ENCODE measurements around the gene ATG9B. TPM values are rescaled to one million over a fixed set of nuclear protein-coding genes. Genes with fewer than 3 reads are reported as not detected.

Gene ATG9B
- total and polyA plus RNA-seq, 2 of the 13 experiments (the other 11 are each of a cell fraction or from before 2014, with no cell fraction given), result 0.24 TPM; not detected in 1

- peaks cover 26 to 91% of the 10 kb centered on the region in 2 experiments for H3K27me3 ChIP-seq (ENCODE audit: control insufficient read depth in 1 of 2, insufficient read depth in 2 of 2, low read length in 2 of 2)
- H3K9ac ChIP-seq (ENCODE audit: insufficient read depth, low read depth, low read length), result no peak overlapping the region
- in situ Hi-C loops (cut with HindIII; ENCODE audit: extremely low pct_ligation_motif_present, low pct_unique_long_range_greater_than_20kb), result no loop called here
- DNase-seq (ENCODE audit: low spot score) (no peak), FAIRE-seq (no peak), ATAC-seq (no peak)
- WGBS (ENCODE audit: low lambda C conversion rate), result 5% methylated on average over 7 of the region's 8 CpGs
- peaks cover 29% of the 10 kb centered on the region for H3K4me1 ChIP-seq (ENCODE audit: insufficient read depth, low read length)
- no peak overlapping the region for H3K4me3 ChIP-seq (replicated peaks in 1 of 3; ENCODE audit: insufficient read depth in 1 of 3, low read depth in 2 of 3, low read length in 3 of 3)
- H3K27ac ChIP-seq (ENCODE audit: extremely low read length, insufficient read depth, low read length), result no peak overlapping the region
- H3K9me3 ChIP-seq (ENCODE audit: low read length), result no peaks in the 10 kb centered on the region
- no peak overlapping the region for H3K4me2 ChIP-seq (ENCODE audit: low read depth, low read length)
- ChIA-PET CTCF (ENCODE audit: low intra/inter-chr PET ratio, low total read pairs) (no interaction called here), POLR2A (no interaction called here)
- TF ChIP-seq MXD3 (CRISPR knock-in tag; IDR thresholded peaks at IDR 0.05) (no peak), ZNF274 (CRISPR knock-in tag; IDR thresholded peaks at IDR 0.05) (no peak), MIER2 (CRISPR knock-in tag; IDR thresholded peaks at IDR 0.05) (no peak), MEIS2 (CRISPR knock-in tag; IDR thresholded peaks at IDR 0.05) (no peak), PAF1 (CRISPR knock-in tag; IDR thresholded peaks at IDR 0.05) (no peak), SMAD9 (CRISPR knock-in tag; IDR thresholded peaks at IDR 0.05) (no peak), ELF1 (CRISPR knock-in tag; IDR thresholded peaks at IDR 0.05) (no peak), SMC3 (IDR thresholded peaks at IDR 0.05; ENCODE audit: low read length) (no peak), KMT2A (CRISPR knock-in tag; IDR thresholded peaks at IDR 0.05) (no peak), GATAD2A (CRISPR knock-in tag; IDR thresholded peaks at IDR 0.05) (no peak), ATF4 (CRISPR knock-in tag; IDR thresholded peaks at IDR 0.05) (no peak), STAT5B (CRISPR knock-in tag; IDR thresholded peaks at IDR 0.05) (no peak), ZNF12 (CRISPR knock-in tag; IDR thresholded peaks at IDR 0.05) (no peak), TBL1XR1 (IDR thresholded peaks at IDR 0.05; ENCODE audit: borderline replicate concordance, low read length, partially characterized antibody) (no peak), ZNF549 (CRISPR knock-in tag; IDR thresholded peaks at IDR 0.05) (no peak), ZNF552 (CRISPR knock-in tag; IDR thresholded peaks at IDR 0.05; ENCODE audit: borderline replicate concordance) (no peak), ZNF777 (CRISPR knock-in tag; IDR thresholded peaks at IDR 0.05) (no peak)
- no peak overlapping the region for H2AFZ ChIP-seq (ENCODE audit: low read length)
- no peaks in the 10 kb centered on the region for H3K36me3 ChIP-seq (replicated peaks in 1 of 2; ENCODE audit: control insufficient read depth in 1 of 2, insufficient read depth in 2 of 2, low read length in 2 of 2)
- intact Hi-C loops (cut with micrococcal nuclease; ENCODE audit: unreplicated experiment), result no loop called here
- H3K79me2 ChIP-seq (ENCODE audit: insufficient read depth, low read length), result no peaks in the 10 kb centered on the region
- no TSS peak for BruUV-seq (replicated peaks)
- peaks cover 5% of the 10 kb centered on the region; the same call in 1 of the 2 replicates for H4K20me1 ChIP-seq (ENCODE audit: insufficient read depth, low read length)
These were observed 51.6 kb downstream of the ATG9B start for GRCh38 chr7:150972741-150973140.
